Keratinocyte (primary cell): ENCODE data around the gene PPM1H.

ENCODE experiments used
- EZH2 ChIP-seq: IDR thresholded peaks from one replicate; pipeline ENCODE4 v1.6.1; 2012; ENCODE audit warnings: inconsistent platforms, mild to moderate bottlenecking, low read length, moderate library complexity
- TF ChIP-seq, protein P1 (sequence below), 3 experiments: IDR thresholded peaks in 1 of 3; conservative IDR thresholded peaks in 1 of 3; optimal IDR thresholded peaks in 1 of 3; 2 replicates in 2 of 3; 3 replicates in 1 of 3; pipeline versions ENCODE3 to v1.5.1; 2011; ENCODE audit warnings: low read length in 3 of 3, mild to moderate bottlenecking in 3 of 3, moderate library complexity in 2 of 3, control low read depth in 1 of 3, inconsistent platforms in 1 of 3; ENCODE audit not compliant: insufficient read depth in 2 of 3; ENCODE audit errors: extremely low read depth in 1 of 3

GRCh38 chr12:62621101-62621638, 313.8 kb downstream of the PPM1H start:
- no peak for TF ChIP-seq EZH2
- TF ChIP-seq, protein P1, sequence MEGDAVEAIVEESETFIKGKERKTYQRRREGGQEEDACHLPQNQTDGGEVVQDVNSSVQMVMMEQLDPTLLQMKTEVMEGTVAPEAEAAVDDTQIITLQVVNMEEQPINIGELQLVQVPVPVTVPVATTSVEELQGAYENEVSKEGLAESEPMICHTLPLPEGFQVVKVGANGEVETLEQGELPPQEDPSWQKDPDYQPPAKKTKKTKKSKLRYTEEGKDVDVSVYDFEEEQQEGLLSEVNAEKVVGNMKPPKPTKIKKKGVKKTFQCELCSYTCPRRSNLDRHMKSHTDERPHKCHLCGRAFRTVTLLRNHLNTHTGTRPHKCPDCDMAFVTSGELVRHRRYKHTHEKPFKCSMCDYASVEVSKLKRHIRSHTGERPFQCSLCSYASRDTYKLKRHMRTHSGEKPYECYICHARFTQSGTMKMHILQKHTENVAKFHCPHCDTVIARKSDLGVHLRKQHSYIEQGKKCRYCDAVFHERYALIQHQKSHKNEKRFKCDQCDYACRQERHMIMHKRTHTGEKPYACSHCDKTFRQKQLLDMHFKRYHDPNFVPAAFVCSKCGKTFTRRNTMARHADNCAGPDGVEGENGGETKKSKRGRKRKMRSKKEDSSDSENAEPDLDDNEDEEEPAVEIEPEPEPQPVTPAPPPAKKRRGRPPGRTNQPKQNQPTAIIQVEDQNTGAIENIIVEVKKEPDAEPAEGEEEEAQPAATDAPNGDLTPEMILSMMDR (optimal IDR thresholded peaks at IDR 0.05 in 1 of 3, IDR thresholded peaks at IDR 0.05 in 1 of 3, conservative IDR thresholded peaks at IDR 0.05 in 1 of 3; ENCODE audit: extremely low read depth in 1 of 3, insufficient read depth in 2 of 3, low read length in 3 of 3), result no peak
